Fibroblast of the conjunctiva (primary cell): ENCODE measurements around the gene BORCS6.

Source experiments
- DNase-seq: peaks from one replicate; pipeline ENCODE4 v3.0.0-alpha.2; 2010; ENCODE audit warnings: low read depth

BORCS6 gene

GRCh38 chr17:8154608-8155155 lies 35.3 kb downstream of the BORCS6 start:
- no peak for DNase-seq

DNA sequence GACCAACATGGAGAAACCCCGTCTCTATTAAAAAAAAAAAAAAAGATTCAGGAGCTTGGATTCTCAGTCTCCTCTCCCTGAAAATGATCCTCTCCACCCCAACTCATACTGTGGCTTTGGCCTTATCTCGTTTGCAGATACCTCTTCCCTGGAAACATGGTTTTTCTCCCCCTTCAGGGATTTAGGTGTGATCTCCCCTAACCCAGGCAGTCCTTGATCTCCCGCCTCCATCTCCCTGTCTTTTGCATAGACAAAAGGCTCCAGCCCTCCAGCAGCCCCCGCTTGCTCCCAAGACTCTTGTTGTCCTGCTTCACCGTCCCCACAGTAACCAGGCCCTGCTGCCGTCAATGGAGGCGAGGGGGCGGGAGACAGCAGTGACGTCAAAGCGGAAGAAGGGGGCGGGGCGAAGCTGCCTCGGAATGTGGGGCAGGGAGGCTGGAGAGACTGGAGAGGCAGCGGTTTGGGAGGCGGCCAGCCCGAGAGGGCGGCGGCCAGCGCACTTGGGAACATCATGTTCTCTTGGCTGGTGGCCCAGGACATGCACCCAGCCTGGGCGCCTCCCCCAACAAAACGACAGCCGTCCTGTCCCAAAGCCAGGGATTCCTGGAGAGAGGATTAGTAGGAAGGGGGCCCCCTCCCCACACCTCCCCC lies 35.9 kb downstream of the BORCS6 start:
- peak; percentile 100 for DNase-seq

- peak; percentile 95 for DNase-seq
Observed at GRCh38 chr17:8153525-8153956, 36.4 kb downstream of the BORCS6 start.

GRCh38 chr17:8153031-8153451 lies 36.9 kb downstream of the BORCS6 start:
- DNase-seq: no peak

- DNase-seq: peak; percentile 95
Observed at GRCh38 chr17:8152112-8152775, 37.7 kb downstream of the BORCS6 start, which contains the start of gene PER1. Gene PER1 (minus strand): TSS chr17:8152404. CDS start chr17:8150706, 1,698 bp downstream.

DNA sequence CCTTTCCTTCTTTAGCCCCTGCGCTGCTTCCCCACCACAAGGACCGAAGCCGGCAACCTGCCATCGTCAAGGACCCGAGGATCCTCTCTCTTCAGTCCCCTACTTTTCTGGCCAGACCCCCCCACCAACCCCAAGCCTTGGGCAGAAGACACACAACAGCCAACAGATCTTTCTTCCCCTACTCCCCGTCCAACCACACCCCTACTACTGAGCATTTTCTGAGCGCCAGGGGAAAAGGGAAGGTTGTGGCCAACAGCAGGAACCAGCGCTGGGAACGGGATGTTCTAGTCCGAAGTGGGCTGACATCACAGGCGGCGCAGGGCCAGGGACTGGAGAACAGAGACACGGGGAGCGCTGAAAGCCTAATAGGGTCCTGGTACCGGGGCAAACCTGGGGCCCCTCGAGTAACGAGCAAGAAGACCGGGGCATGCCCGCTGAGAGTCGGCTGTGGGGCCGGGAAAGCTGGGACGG lies 38.3 kb downstream of the BORCS6 start:
- peak; percentile 81 for DNase-seq

- DNase-seq: peak; percentile 78
Observed at GRCh38 chr17:8151120-8151640, 38.8 kb downstream of the BORCS6 start.

DNA sequence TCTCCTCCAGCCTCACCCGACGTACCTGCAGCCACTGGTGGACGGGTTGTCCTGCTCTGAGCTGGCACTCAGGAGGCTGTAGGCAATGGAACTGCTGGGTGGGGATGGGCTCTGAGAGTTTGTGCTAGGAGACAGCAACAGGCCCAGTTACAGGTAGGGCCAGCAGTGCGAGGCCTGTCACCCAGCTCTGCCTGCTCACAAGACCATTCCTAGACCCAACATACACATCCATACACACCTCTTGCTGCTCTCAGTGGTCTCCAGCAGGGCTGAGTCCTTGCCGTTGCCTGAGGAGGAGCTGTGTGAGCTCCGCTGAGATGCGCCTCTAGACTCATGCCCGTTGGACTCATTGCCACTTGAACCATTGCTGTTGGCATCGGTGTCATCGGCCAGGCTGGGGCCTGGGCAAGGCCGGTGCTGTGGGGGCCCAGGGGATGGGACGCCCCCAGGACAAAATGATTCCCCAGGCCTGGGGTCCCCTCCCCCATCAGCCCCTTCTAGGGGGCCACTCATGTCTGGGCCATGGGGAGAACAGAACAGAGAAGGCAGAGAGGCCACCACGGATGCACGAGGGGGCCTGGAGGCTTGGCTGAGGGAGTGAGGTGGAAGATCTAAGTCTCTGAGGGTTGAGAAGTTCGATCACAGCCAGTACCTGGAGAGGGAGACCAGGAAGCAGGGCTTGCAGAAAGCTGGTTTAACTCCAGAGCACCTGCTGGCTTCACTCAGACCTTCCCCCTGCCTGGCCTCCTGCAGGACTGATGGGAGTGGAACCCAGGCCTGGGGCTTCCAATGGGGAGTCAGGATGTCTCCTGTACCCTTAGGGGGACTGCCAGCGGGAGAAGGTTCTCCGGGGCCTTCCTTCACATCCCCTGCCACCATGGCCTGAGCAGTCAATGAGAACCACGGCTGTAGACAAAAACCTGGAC lies 39.5 kb downstream of the BORCS6 start:
- no peak for DNase-seq

DNA sequence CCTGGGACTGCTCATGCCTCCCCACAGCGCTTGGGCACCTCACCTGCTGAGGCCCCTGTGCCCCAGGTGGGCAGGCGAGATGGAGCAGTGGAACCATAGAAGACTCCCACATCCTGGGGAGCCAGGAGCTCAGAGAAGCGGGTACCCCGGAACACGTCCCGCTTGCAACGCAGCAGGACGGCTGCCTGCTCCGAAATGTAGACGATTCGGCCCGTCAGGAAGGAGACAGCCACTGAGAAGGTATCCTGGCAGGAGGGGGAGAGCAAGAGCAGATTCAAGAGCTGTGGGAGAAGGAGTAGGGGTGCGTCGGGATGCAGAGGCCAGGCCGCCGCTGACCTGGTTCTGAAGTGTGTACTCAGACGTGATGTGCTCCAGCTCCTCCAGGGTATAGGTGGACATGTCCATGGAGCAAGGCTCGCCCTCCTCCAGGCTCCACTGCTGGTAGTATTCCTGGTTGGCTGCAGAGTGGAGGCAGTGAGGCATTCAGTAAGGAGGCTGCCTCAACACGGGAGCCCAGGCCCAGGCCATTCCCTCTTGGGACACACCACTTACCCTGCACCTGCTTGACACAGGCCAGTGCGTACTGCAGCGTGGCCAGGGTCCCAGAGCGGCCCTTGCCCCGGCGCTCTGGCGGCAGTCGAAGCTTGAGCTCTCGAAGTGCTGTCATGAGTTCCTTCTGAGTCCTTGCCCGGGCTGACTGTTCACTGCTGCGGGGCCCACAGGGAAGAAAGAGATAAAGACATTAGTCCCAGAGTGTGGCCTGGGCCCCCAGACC lies 40.4 kb downstream of the BORCS6 start:
- DNase-seq: no peak

DNA sequence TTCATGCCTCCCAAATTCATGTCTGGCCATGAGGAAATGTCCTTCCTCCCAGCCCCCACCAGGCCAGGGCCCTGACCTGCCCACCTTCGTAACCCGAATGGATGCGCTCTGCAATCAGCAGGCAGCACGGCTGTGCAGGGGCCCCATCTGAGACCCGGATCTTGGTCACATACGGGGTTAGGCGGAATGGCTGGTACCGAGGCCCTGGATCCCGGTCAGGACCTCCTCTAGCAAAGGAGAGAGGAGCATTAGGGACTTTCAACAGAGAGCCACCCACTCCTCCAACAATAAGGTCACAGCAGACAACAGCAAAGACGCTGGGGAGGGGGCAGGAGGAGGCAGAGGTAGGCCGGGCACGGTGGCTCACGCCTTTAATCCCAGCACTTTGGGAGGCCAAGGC lies 41.4 kb downstream of the BORCS6 start:
- no peak for DNase-seq

DNA sequence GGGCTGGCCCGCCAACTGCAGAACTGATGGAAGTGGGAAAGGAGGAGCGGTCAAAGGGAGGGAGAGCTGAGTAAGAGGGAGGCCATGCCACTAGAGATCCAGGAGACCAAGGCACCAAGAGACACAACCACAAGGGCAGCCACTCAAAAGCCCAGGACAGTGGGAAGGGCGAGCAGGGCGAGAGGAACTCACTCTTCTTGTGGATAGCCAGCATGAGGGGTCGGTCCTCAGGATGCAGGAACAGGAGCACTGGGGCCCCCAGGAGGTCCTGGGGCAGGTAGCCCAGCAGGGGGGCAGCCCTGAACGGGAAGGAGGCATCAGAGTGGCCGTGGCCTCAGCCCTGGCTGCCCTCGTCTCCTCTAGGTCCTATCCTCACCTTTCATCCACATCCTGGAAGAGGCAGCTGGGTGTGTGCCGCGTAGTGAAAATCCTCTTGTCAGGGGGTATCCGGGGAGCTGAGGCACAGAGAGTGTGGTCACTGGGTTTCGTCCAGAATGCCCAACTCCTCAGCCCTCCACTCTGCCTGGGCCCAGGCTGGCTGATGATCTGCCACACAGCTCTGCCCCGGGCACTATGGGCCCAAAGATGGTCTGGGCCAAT lies 42.1 kb downstream of the BORCS6 start:
- no peak for DNase-seq

GRCh38 chr17:8147141-8147804 lies 42.7 kb downstream of the BORCS6 start:
- DNase-seq: no peak

DNA sequence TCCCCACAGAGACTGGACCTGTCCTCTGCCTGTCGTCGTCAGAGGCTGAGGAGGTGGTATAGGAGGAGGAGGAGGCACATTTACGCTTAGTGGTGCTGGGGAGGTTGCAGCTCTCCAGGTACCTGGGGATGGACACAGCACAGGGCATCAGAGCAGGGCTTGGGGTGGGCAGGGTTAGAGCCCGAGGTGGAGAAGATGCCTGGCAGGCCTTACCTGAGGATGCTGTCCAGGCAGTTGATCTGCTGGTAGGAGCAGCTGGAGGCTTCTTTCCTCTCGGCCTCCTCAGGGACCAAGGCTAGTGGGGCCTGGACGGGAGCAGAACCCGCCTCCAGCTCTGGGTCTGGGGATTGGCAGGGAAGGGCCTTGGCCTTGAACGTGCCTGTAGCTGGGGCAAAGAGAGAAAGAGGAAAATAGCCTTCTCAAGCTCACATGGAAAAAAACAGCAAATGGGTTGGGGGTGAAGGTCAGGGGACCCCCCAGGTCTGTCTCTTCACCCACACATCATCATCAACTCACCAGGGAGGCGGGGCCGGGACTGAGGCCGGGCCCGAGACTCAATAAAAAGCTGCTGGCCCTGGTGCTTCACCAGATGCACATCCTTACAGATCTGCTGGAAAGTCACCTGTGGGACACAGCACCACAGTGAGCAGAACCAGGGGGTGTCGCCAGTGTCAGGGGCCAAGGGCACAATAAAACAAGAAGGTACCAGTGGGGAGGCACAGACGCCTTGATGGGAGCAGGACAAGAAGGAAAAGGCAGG lies 43.4 kb downstream of the BORCS6 start:
- no peak for DNase-seq

DNA sequence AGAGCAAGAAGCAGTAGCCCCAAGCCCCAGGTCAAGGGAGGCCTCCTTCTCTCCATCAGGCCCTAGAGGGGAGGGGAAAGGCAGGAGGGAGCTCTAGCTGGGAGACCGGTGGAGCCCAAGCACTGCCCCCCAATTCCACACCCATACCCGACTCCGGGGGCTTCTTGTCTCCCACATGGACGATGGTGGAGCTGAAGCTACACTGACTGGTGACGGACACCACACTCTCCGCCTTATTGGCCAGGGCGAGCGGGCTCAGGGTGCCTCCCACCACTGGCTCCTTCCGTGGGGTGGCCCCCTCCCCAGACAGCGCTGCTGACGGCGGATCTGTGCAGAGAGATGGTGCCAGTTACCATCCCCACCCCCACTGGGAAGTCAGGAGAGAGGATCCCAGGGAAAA lies 44.2 kb downstream of the BORCS6 start:
- DNase-seq: no peak

GRCh38 chr17:8144401-8145231 lies 45.4 kb downstream of the BORCS6 start:
- no peak for DNase-seq

DNA sequence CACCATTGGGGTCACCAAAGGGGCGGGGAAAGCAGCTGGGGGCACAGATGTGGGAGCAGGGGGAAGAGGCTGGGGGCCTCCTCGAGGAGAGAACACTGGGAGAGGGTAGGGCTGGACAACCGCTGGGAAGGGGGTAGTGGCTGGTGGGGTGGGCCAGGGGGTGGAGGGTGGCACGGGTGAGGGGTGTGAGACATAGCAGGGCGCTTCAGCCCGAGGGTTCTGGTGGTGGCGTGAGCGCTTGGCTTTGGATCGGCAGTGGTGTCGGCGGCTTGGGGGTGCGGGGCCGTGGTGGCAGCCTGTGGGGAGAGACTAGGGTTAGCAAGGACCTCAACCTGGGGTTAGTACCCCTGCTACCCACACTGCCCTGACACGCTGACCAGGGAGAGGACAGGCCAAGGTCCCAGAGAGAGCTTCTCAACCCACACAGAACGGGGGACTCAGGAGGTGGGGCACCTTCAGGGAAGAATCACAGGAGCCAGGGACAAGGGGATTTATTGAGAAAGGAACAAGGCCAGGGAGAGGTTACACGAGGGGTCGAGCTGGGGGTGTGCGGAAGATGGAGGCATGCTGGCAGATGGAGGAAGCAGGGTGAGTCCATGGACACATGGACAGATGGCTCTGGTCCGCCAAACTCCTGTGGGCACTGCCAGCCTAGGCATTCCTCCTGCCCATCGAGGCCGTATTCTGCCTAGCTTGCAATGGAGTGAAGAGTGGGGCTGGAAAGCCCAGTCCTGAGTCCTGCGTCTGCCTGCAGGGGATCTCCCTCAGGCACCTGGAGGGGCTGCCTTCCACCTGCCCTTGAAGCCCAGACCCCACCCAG lies 46.2 kb downstream of the BORCS6 start:
- DNase-seq: no peak

DNA sequence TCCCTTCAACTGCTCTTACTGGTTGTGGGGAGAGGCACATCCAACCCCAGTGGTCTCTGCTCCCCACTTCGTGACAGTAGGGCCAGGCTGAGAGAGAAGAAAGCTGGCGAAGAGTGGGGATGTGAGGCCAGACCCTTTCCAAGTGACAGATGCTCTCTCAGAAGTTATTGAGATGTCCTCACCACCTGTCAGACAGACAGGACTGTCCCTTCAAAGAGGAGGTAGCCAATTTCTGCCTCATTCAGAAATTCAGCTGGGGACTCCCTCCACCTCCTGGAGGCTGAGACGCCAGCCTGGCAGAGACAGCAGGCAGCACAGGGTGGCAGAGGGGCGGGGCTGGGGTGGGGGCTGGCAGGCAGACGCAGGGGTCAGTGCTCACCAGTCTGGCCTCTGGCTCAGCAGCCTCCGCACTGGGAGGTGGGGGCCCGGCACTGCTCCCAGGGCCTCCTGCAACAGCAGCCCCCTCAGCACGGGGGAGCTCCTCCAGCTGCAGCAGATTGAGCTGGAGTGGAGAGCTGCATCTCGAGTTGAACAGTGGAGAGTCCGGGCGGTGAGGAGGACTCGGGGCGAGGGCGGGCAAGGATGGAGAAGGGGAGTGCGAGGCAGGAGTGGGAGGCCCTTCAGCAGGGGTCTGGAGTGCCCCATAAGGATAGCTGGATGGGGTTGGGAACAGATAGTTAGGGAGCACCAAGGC lies 46.9 kb downstream of the BORCS6 start:
- DNase-seq: no peak
